Measurements from ENCODE around the gene TSC22D3.

DNA sequence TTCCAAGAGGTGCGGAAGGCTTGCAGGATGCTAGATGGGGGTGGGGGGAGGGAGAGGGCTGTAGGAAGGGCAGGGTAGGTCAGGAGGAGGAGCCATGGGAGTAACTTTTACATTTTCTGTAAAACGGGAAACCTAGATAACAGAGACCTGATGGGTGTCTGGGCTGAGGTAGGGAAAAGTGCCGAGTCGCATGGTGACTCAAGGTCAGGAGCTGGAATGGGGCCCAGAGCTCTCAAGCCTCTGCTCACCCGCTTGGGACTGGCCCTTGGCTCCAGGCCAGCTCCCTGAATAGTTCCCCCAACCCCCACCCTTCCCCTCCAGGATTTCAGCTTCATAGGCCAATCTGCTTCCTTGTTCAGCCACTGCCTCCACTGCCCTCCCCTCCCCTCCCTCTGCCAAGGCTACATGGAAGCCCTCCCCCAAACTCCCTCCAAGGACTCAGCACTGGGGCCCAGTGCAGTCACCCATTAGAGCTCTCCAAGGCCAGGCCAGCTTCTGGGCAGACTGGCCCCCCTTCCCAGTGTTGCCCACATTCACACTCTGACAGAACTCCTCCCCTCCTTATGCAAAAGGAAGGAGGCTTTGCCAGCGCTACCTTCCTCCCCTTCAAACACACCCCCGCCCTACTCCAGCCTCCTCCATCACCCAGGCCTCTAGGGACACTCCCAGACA lies 43.6 kb downstream of the TSC22D3 start:
- TF ChIP-seq EZH2 (IDR thresholded peaks at IDR 0.05) (no peak), POLR2AphosphoS5 (IDR thresholded peaks at IDR 0.05; ENCODE audit: borderline replicate concordance, low read depth, low read length) (no peak)

Measured in SK-N-MC (cell line).